K562 (cell line): ENCODE results near the gene CCDC34. TPM values are rescaled to one million over a fixed set of nuclear protein-coding genes. Genes with fewer than 3 reads are reported as not detected.
A peak's percentile ranks its signal among the peaks of the same experiment; 100 is the strongest.

Experiments used
- BHLHE40 ChIP-seq: IDR thresholded peaks from 2 replicates; pipeline ENCODE4 v1.6.1; 2011; ENCODE audit warnings: low read length, improper control_type of control experiment
- BRCA1 ChIP-seq, 2 experiments: fragments of 450-650 bp in 1 of 2; sonication (generic) in 1 of 2; formaldehyde crosslinking in 1 of 2; IDR thresholded peaks; 2 replicates each; pipeline versions ENCODE4 v1.5.0 to v1.6.1; 2017 to 2020; ENCODE audit warnings: mild to moderate bottlenecking in 1 of 2, missing genetic modification reagents in 1 of 2
- CBFA2T2 ChIP-seq: fragments of 450-650 bp; conservative IDR thresholded peaks from 2 replicates; pipeline ENCODE4 v1.6.1; 2017; ENCODE audit warnings: mild to moderate bottlenecking
- ETV1 ChIP-seq: fragments of 450-650 bp; conservative IDR thresholded peaks from 2 replicates; pipeline ENCODE4 v1.6.1; 2016; ENCODE audit warnings: missing genetic modification characterization, control low read depth, low read depth, missing compliant biosample characterization
- FOXJ2 ChIP-seq: fragments of 200-800 bp; sonication (Bioruptor generic); IDR thresholded peaks from 2 replicates; pipeline ENCODE4 v1.6.1; 2016; ENCODE audit warnings: missing genetic modification characterization, missing compliant biosample characterization
- HNRNPH1 ChIP-seq: fragments of 200-400 bp; formaldehyde crosslinking; optimal IDR thresholded peaks from 2 replicates; pipeline ENCODE3; 2017; ENCODE audit warnings: low read depth, mild to moderate bottlenecking, low read length, moderate library complexity
- KLF10 ChIP-seq: fragments of 250-450 bp; sonication (Bioruptor Pico); IDR thresholded peaks from 2 replicates; pipeline ENCODE4 v1.6.1; 2021; ENCODE audit warnings: matching md5 sums
- NCOA4 ChIP-seq: fragments of 450-650 bp; IDR thresholded peaks from 2 replicates; pipeline ENCODE4 v1.6.1; 2018; ENCODE audit warnings: mild to moderate bottlenecking; ENCODE audit not compliant: partially characterized antibody
- NCOR1 ChIP-seq: fragments of 450-650 bp; IDR thresholded peaks from 2 replicates; pipeline ENCODE4 v1.6.1; 2016; ENCODE audit warnings: mild to moderate bottlenecking, moderate library complexity
- NUFIP1 ChIP-seq: fragments of 450-650 bp; IDR thresholded peaks from 2 replicates; pipeline ENCODE4 v1.6.1; 2018; ENCODE audit not compliant: partially characterized antibody
- RBM25 ChIP-seq: fragments of 200-400 bp; formaldehyde crosslinking; IDR thresholded peaks from 2 replicates; pipeline ENCODE4 v1.6.1; 2018; ENCODE audit warnings: low read length, low read depth, moderate library complexity; ENCODE audit not compliant: severe bottlenecking
- RCOR1 ChIP-seq, 2 experiments: IDR thresholded peaks; 2 replicates each; pipeline ENCODE4 v1.6.1; 2012; ENCODE audit warnings: low read depth in 2 of 2, low read length in 2 of 2, borderline replicate concordance in 1 of 2, improper control_type of control experiment in 1 of 2
- RNF2 ChIP-seq: sonication (generic); IDR thresholded peaks from 2 replicates; pipeline ENCODE4 v1.6.1; 2016
- SAFB ChIP-seq: fragments of 200-400 bp; formaldehyde crosslinking; IDR thresholded peaks from 2 replicates; pipeline ENCODE4 v1.6.1; 2017; ENCODE audit warnings: low read depth, low read length, borderline replicate concordance
- SMARCE1 ChIP-seq: fragments of 450-650 bp; IDR thresholded peaks from 2 replicates; pipeline ENCODE4 v1.7.1; 2016; ENCODE audit warnings: mild to moderate bottlenecking
- SOX6 ChIP-seq: fragments of 450-650 bp; IDR thresholded peaks from 2 replicates; pipeline ENCODE4 v1.6.1; 2014; ENCODE audit warnings: mild to moderate bottlenecking
- TAF1 ChIP-seq: IDR thresholded peaks from 2 replicates; pipeline ENCODE4 v1.6.1; 2011; ENCODE audit warnings: mild to moderate bottlenecking, low read length, moderate library complexity; ENCODE audit not compliant: insufficient read depth, control insufficient read depth, severe bottlenecking; ENCODE audit errors: extremely low read depth
- TEAD4 ChIP-seq, 2 experiments: sonication (generic) in 1 of 2; formaldehyde crosslinking in 1 of 2; IDR thresholded peaks; 2 replicates each; pipeline versions ENCODE4 v1.6.1 to v1.8.0; 2012 to 2022; ENCODE audit warnings: borderline replicate concordance in 1 of 2, inconsistent platforms in 1 of 2, low read length in 1 of 2, mild to moderate bottlenecking in 1 of 2, missing genetic modification reagents in 1 of 2
- ZNF143 ChIP-seq: sonication (generic); formaldehyde crosslinking; IDR thresholded peaks from 2 replicates; pipeline ENCODE4 v1.9.0; 2022; ENCODE audit warnings: mild to moderate bottlenecking, missing genetic modification reagents
- ZNF324 ChIP-seq: fragments of 250-450 bp; sonication (Bioruptor Pico); IDR thresholded peaks from 2 replicates; pipeline ENCODE4 v1.4.0; 2020; ENCODE audit warnings: mild to moderate bottlenecking
- polyA plus RNA-seq, 8 experiments: library from polyadenylated mRNA; depleted of rRNA in 4 of 8; stranded (reverse) in 5 of 8; unstranded in 3 of 8; fragments of >200 nt; fragmentation: Nextera tagmentation in 2 of 8; fragmentation: Illumina TruSeq in 1 of 8; extraction: Ambion mirVana in 2 of 8; extraction: Trizol in 1 of 8; gene quantifications; 2 replicates each; pipeline versions ENCODE4 v1.2.1 to v1.2.3, GENCODE V29; 2011 to 2014; ENCODE audit warnings: inconsistent platforms in 1 of 8, missing spikeins in 1 of 8
- total RNA-seq, 7 experiments: library from RNA; depleted of rRNA in 6 of 7; stranded (reverse); fragments of >200 nt in 6 of 7; fragmentation: Illumina TruSeq in 2 of 7; extraction: Trizol in 2 of 7; gene quantifications; 2 replicates each; pipeline versions ENCODE4 v1.2.1 to v1.2.3, GENCODE V29; 2011 to 2021; ENCODE audit warnings: low replicate concordance in 1 of 7
- TF ChIP-seq, protein P1 (sequence below): fragments of 250-450 bp; sonication (Bioruptor Pico); IDR thresholded peaks from 2 replicates; pipeline ENCODE4 v1.8.0; 2021; ENCODE audit warnings: mild to moderate bottlenecking, moderate library complexity
- TF ChIP-seq, protein P2 (sequence below): fragments of 450-650 bp; IDR thresholded peaks from 2 replicates; pipeline ENCODE4 v1.6.1; 2016
- TF ChIP-seq, protein P3 (sequence below): sonication (generic); IDR thresholded peaks from 2 replicates; pipeline ENCODE4 v1.6.1; 2016
- TF ChIP-seq, protein P4 (sequence below): IDR thresholded peaks from 2 replicates; pipeline ENCODE4 v1.6.1; 2012; ENCODE audit warnings: low read depth, low read length, improper control_type of control experiment, borderline replicate concordance

CCDC34 gene
- total and polyA plus RNA-seq, 9 of the 15 experiments (the other 6 are each of a cell fraction or from before 2014, with no cell fraction given) = 6.2 to 42.0 (median 15.7) TPM

DNA sequence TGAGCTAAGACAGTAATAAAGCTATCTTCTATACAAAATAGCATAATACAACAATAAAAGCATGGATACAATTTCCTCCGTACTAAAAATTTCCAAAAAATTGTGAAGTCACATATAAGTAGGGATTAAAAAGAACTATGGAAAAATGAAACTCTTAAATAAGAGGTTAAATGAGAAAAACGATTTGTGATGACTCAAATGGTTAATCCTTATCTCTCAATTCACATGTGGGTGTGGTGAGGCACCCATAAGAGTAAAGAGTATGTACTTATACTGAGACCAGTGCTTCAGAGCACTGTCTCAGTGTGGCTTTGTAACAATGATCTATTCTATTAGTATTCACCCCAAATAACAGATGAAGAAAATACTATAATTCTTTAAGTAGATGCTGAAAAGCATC lies 25.0 kb upstream of the CCDC34 start (continued):
- TF ChIP-seq, protein P1, sequence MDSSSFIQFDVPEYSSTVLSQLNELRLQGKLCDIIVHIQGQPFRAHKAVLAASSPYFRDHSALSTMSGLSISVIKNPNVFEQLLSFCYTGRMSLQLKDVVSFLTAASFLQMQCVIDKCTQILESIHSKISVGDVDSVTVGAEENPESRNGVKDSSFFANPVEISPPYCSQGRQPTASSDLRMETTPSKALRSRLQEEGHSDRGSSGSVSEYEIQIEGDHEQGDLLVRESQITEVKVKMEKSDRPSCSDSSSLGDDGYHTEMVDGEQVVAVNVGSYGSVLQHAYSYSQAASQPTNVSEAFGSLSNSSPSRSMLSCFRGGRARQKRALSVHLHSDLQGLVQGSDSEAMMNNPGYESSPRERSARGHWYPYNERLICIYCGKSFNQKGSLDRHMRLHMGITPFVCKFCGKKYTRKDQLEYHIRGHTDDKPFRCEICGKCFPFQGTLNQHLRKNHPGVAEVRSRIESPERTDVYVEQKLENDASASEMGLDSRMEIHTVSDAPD (CRISPR knock-in tag) = no peak
- TF ChIP-seq NCOA4 = no peak
- no peak for TF ChIP-seq ZNF324 (CRISPR knock-in tag)
- peak; percentile 50; the same call in 1 of the 2 replicates for TF ChIP-seq CBFA2T2
- no peak for TF ChIP-seq KLF10 (CRISPR knock-in tag)
- no peak for TF ChIP-seq RNF2
- peak; percentile 79 for TF ChIP-seq TEAD4 (IDR thresholded peaks at IDR 0.05; ENCODE audit: low read length)
- no peak for TF ChIP-seq TEAD4 (CRISPR knock-in tag; IDR thresholded peaks at IDR 0.05; ENCODE audit: borderline replicate concordance)
- TF ChIP-seq, protein P2, sequence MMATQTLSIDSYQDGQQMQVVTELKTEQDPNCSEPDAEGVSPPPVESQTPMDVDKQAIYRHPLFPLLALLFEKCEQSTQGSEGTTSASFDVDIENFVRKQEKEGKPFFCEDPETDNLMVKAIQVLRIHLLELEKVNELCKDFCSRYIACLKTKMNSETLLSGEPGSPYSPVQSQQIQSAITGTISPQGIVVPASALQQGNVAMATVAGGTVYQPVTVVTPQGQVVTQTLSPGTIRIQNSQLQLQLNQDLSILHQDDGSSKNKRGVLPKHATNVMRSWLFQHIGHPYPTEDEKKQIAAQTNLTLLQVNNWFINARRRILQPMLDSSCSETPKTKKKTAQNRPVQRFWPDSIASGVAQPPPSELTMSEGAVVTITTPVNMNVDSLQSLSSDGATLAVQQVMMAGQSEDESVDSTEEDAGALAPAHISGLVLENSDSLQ = no peak
- no peak for TF ChIP-seq SAFB
- peak; percentile 66 for TF ChIP-seq SMARCE1
- TF ChIP-seq RCOR1 (IDR thresholded peaks at IDR 0.05; ENCODE audit: borderline replicate concordance in 1 of 2, low read depth in 2 of 2, low read length in 2 of 2) = peak in 1 of 2 experiments; percentile 64; a peak in 1 of 4 replicates
- TF ChIP-seq, protein P3, sequence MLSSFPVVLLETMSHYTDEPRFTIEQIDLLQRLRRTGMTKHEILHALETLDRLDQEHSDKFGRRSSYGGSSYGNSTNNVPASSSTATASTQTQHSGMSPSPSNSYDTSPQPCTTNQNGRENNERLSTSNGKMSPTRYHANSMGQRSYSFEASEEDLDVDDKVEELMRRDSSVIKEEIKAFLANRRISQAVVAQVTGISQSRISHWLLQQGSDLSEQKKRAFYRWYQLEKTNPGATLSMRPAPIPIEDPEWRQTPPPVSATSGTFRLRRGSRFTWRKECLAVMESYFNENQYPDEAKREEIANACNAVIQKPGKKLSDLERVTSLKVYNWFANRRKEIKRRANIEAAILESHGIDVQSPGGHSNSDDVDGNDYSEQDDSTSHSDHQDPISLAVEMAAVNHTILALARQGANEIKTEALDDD = peak; percentile 82
- TF ChIP-seq BRCA1 (IDR thresholded peaks at IDR 0.05) = no peak
- TF ChIP-seq BRCA1 (CRISPR knock-in tag; IDR thresholded peaks at IDR 0.05) = no peak
- peak; percentile 34; the same call in 1 of the 2 replicates for TF ChIP-seq NCOR1
- TF ChIP-seq, protein P4, sequence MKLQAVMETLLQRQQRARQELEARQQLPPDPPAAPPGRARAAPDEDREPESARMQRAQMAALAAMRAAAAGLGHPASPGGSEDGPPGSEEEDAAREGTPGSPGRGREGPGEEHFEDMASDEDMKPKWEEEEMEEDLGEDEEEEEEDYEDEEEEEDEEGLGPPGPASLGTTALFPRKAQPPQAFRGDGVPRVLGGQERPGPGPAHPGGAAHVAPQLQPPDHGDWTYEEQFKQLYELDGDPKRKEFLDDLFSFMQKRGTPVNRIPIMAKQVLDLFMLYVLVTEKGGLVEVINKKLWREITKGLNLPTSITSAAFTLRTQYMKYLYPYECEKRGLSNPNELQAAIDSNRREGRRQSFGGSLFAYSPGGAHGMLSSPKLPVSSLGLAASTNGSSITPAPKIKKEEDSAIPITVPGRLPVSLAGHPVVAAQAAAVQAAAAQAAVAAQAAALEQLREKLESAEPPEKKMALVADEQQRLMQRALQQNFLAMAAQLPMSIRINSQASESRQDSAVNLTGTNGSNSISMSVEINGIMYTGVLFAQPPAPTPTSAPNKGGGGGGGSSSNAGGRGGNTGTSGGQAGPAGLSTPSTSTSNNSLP = peak; percentile 80; the same call in 1 of the 2 replicates
- no peak for TF ChIP-seq FOXJ2 (tag)
- no peak for TF ChIP-seq NUFIP1
- 0 out of 2 replicates have a peak, but pooled peaks have one; percentile 22 for TF ChIP-seq BHLHE40
- no peak for TF ChIP-seq HNRNPH1
- no peak for TF ChIP-seq ZNF143 (CRISPR knock-in tag)
- peak; percentile 63 for TF ChIP-seq SOX6
- TF ChIP-seq RBM25 = no peak
- TF ChIP-seq TAF1 = no peak
- TF ChIP-seq ETV1 (tag) = no peak
